ENCODE results near the gene DPAGT1.

DPAGT1 gene

DNA sequence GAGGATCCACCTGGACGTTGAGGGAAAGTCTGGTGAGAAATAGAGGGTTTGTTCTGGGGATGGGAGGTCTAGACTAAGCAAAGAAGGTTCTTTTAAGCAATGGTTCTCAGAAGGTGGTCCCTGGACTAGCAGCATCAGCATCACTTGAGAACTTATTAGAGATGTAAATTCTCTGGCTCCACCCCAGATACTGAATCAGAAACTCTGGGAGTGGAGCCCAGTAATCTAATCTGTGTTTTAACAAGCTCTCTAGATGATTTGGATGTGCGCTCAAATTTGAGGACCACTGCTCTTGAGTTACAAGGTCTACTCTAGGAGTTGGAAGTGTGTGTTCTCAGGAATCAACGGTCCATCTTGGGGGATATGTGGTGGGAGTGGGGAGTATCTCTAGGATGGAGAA lies 43.9 kb upstream of the DPAGT1 start:
- TF ChIP-seq POLR2AphosphoS5 (IDR thresholded peaks at IDR 0.05; ENCODE audit: low read depth, low read length) = no peak
- TF ChIP-seq REST (IDR thresholded peaks at IDR 0.05; ENCODE audit: insufficient read depth in 1 of 2, low read depth in 2 of 2, low read length in 2 of 2) = no peak

DNA sequence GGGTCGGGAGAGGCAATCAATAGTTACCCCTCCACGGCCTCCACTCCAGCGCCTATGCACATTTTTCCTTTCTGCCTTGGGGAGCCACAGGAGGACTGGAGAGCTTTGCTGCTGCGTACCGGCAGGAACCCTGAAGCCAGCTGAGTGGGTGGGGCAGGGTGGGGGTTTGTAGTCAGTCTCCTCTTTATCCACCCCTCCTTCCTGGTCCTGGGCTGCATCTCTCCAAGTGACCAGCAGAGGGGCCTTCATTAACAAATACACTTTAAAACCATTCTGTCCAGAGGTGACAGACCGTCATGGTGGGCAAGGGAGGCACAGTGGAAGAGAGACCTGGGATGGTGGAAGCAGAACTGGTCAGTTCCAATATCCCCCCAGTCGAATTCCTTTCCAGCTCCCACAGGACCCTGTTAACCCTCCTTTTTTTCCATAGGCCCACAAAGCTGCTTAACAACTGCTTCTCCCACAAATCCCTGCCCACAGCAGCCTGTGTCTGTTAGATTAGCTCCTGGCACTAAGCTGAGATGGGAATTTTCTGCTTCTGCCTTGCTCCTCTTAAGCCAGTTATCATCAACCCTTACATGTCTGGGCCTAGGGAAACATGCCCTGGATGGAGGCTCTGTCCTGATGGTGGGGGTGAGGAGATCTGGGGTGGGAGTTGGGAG lies 43.3 kb upstream of the DPAGT1 start:
- TF ChIP-seq FOXP2 (optimal IDR thresholded peaks at IDR 0.05; ENCODE audit: borderline replicate concordance, extremely low read depth, extremely low read length, insufficient read depth) (no peak), TAF1 (IDR thresholded peaks at IDR 0.05; ENCODE audit: borderline replicate concordance, insufficient read depth, low read length) (no peak), POLR2AphosphoS5 (IDR thresholded peaks at IDR 0.05; ENCODE audit: low read depth, low read length) (no peak), SIN3A (IDR thresholded peaks at IDR 0.05; ENCODE audit: borderline replicate concordance, insufficient read depth, low read length) (no peak), REST (IDR thresholded peaks at IDR 0.05; ENCODE audit: insufficient read depth in 1 of 2, low read depth in 2 of 2, low read length in 2 of 2) (no peak)

DNA sequence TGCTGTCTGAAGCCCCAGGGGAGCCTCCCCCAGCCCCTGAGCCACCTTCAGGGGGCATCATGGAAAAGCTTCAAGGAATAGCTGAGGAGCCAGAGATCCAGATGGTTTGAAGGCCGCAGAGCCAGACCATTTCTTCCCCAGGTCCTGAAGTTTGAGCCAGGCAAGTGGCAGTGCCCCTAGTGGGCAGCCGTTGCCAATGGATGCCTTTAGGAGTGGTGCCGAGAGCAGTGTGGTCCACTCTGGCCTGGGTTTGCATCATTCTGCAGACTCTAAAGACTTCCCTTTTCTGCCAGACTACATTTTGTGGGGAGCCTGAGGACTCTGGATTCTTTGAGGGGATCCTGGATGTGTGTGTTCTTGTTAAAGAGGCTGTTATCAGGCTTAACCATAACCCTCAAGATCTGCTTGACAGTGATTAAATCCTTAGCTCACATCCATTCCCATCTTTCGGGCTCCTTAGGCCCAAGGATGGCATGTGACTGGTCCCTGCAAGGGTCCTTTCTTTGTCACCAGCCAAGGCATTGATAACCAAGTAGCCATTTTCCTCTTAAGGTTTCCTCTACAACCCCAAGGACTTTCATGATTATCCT lies 32.8 kb upstream of the DPAGT1 start:
- TF ChIP-seq REST (IDR thresholded peaks at IDR 0.05; ENCODE audit: insufficient read depth in 1 of 2, low read depth in 2 of 2, low read length in 2 of 2) (no peak), POLR2AphosphoS5 (IDR thresholded peaks at IDR 0.05; ENCODE audit: low read depth, low read length) (no peak), FOXP2 (optimal IDR thresholded peaks at IDR 0.05; ENCODE audit: borderline replicate concordance, extremely low read depth, extremely low read length, insufficient read depth) (no peak), SIN3A (IDR thresholded peaks at IDR 0.05; ENCODE audit: borderline replicate concordance, insufficient read depth, low read length) (no peak), TAF1 (IDR thresholded peaks at IDR 0.05; ENCODE audit: borderline replicate concordance, insufficient read depth, low read length) (no peak)

DNA sequence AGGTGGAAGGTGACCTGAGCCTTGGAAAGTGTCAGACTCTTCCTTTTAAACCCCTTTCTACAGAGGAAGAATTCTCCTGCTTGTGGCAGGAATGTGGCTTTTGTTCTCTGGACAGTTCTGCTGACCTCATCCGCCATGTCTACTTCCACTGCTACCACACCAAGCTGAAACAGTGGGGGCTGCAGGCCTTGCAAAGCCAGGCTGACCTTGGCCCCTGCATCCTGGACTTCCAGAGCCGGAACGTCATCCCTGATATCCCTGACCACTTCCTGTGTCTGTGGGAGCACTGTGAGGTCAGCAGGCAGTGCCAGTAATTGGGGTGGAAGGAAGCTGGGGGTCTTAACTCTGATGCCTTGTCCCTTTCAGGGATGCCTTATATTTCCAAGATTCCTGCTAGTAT lies 29.0 kb upstream of the DPAGT1 start:
- TF ChIP-seq FOXP2 (optimal IDR thresholded peaks at IDR 0.05; ENCODE audit: borderline replicate concordance, extremely low read depth, extremely low read length, insufficient read depth) = peak; percentile 47
- TF ChIP-seq SIN3A (IDR thresholded peaks at IDR 0.05; ENCODE audit: borderline replicate concordance, insufficient read depth, low read length) = no peak
- no peak for TF ChIP-seq TAF1 (IDR thresholded peaks at IDR 0.05; ENCODE audit: borderline replicate concordance, insufficient read depth, low read length)
- TF ChIP-seq POLR2AphosphoS5 (IDR thresholded peaks at IDR 0.05; ENCODE audit: low read depth, low read length) = no peak
- TF ChIP-seq REST (IDR thresholded peaks at IDR 0.05; ENCODE audit: insufficient read depth in 1 of 2, low read depth in 2 of 2, low read length in 2 of 2) = peak in 1 of 2 experiments; percentile 26; a peak in 1 of 4 replicates
